ENCODE results near the gene IKZF2. TPM values are rescaled to one million over a fixed set of nuclear protein-coding genes. Genes with fewer than 3 reads are reported as not detected.

Gene IKZF2
- total RNA-seq, 2 donors from 2014 or later: 16.2 to 26.5 TPM

DNA sequence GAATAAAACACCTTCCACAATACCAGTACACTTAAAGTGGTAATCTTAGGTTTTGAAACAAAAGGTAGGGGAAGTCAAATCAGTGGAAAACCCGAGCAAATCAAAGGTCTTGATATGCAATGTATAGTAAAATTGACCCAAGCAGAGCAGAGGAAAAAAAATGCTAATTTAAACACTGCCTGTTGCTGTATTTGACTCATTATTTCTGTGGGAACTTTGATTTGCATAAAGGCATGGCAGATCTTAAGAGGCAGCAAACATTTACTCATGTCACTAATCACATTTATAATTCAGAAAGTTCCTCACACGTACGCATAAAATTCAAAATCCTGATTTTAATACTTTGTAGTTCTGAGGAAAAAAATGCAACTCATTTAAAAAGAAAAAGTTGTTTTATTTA lies 64.4 kb downstream of the IKZF2 start:
- DNase-seq (ENCODE audit: low spot score): no peak
- H3K27ac ChIP-seq: peak overlapping the region in 1 of 2 donors; percentile 19
- H3K36me3 ChIP-seq: no peaks in the 10 kb centered on the region
- no peaks in the 10 kb centered on the region for H3K9me3 ChIP-seq
- no peak for ATAC-seq (ENCODE audit: insufficient number of reproducible peaks, low FRiP score, low read depth)
- peaks cover 19 to 27% of the 10 kb centered on the region in 2 donors for H3K4me1 ChIP-seq (ENCODE audit: control insufficient read depth in 1 of 2, low read depth in 2 of 2)
- TF ChIP-seq, protein P1, sequence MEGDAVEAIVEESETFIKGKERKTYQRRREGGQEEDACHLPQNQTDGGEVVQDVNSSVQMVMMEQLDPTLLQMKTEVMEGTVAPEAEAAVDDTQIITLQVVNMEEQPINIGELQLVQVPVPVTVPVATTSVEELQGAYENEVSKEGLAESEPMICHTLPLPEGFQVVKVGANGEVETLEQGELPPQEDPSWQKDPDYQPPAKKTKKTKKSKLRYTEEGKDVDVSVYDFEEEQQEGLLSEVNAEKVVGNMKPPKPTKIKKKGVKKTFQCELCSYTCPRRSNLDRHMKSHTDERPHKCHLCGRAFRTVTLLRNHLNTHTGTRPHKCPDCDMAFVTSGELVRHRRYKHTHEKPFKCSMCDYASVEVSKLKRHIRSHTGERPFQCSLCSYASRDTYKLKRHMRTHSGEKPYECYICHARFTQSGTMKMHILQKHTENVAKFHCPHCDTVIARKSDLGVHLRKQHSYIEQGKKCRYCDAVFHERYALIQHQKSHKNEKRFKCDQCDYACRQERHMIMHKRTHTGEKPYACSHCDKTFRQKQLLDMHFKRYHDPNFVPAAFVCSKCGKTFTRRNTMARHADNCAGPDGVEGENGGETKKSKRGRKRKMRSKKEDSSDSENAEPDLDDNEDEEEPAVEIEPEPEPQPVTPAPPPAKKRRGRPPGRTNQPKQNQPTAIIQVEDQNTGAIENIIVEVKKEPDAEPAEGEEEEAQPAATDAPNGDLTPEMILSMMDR (IDR thresholded peaks at IDR 0.05): no peak
- no peaks in the 10 kb centered on the region for H3K27me3 ChIP-seq (replicated peaks; ENCODE audit: insufficient read depth)
- no peak overlapping the region for H3K4me3 ChIP-seq

DNA sequence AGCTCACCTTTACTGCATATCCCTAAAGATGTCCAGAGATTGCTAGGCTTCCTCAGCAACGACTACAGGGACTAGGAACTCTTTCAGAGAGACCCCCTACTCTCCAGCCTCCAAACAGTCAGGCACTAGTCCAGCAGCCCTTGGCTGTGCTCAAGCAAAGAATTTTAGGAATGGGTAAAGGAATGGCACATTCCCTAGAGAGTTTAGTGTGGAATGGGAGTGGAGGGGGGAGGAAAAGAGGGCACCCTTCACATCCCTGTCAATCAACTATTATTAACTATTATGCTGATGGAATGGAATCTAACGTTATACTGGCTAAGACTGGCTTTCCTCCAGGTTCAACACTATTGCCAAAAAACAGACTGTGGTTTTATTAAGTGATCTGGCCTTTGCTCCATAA lies 64.8 kb downstream of the IKZF2 start:
- TF ChIP-seq, protein P1 (IDR thresholded peaks at IDR 0.05): no peak
- Histone ChIP-seq H3K27ac (peak overlapping the region in 1 of 2 donors; percentile 1), H3K4me1 (ENCODE audit: control insufficient read depth in 1 of 2, low read depth in 2 of 2) (peaks cover 19 to 27% of the 10 kb centered on the region in 2 donors), H3K4me3 (no peak overlapping the region), H3K36me3 (no peaks in the 10 kb centered on the region), H3K27me3 (replicated peaks; ENCODE audit: insufficient read depth) (no peaks in the 10 kb centered on the region), H3K9me3 (no peaks in the 10 kb centered on the region)
- DNase-seq (ENCODE audit: low spot score) (no peak), ATAC-seq (ENCODE audit: insufficient number of reproducible peaks, low FRiP score, low read depth) (no peak)

DNA sequence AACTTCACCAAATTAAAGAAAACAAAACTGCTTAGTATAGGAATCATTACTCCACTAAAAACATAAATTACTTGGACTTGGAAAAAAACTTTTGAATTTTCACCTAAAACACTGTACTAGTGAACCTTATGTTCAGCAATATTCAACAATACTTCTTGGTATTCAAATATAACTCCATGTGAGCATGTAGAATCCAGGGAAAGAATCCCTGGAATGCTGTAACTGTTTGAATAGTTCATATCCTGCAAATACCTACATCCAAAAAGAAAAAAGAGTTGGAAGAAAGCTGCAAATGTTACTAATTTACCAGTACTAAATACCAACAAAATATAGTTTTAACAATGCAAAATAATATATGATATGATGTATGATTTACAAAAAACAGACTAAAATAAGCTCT lies 65.4 kb downstream of the IKZF2 start:
- Histone ChIP-seq H3K4me1 (ENCODE audit: control insufficient read depth in 1 of 2, low read depth in 2 of 2) (peaks cover 19 to 27% of the 10 kb centered on the region in 2 donors), H3K36me3 (no peaks in the 10 kb centered on the region), H3K27ac (peak overlapping the region in 1 of 2 donors; percentile 1), H3K27me3 (replicated peaks; ENCODE audit: insufficient read depth) (no peaks in the 10 kb centered on the region), H3K9me3 (no peaks in the 10 kb centered on the region), H3K4me3 (no peak overlapping the region)
- no peak for ATAC-seq (ENCODE audit: insufficient number of reproducible peaks, low FRiP score, low read depth)
- TF ChIP-seq, protein P1 (IDR thresholded peaks at IDR 0.05): no peak
- no peak for DNase-seq (ENCODE audit: low spot score)

DNA sequence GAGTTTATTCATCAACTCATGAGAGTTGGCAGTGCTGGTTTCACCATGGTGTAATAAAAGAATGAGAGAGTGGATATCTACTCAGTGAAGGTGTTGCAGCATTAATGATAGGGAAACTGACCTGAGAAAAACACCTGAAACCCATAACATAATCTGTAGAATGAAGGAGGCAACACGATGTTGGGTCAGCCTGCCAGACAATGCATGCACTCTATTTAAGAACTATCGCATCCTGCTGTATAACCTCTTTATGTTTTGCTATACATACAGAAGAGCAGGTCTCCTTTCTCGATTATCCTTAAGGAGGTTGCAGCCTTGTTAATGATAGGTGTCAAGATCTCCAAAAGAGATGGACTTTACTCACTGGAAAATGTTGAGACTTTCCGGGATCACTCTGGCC lies 65.9 kb downstream of the IKZF2 start:
- no peak overlapping the region for H3K4me3 ChIP-seq
- H3K27me3 ChIP-seq (replicated peaks; ENCODE audit: insufficient read depth): no peaks in the 10 kb centered on the region
- DNase-seq (ENCODE audit: low spot score): no peak
- ATAC-seq (ENCODE audit: insufficient number of reproducible peaks, low FRiP score, low read depth): no peak
- TF ChIP-seq, protein P1 (IDR thresholded peaks at IDR 0.05): no peak
- no peaks in the 10 kb centered on the region for H3K9me3 ChIP-seq
- H3K36me3 ChIP-seq: no peaks in the 10 kb centered on the region
- H3K4me1 ChIP-seq (ENCODE audit: control insufficient read depth in 1 of 2, low read depth in 2 of 2): peaks cover 19 to 27% of the 10 kb centered on the region in 2 donors
- no peak overlapping the region for H3K27ac ChIP-seq

DNA sequence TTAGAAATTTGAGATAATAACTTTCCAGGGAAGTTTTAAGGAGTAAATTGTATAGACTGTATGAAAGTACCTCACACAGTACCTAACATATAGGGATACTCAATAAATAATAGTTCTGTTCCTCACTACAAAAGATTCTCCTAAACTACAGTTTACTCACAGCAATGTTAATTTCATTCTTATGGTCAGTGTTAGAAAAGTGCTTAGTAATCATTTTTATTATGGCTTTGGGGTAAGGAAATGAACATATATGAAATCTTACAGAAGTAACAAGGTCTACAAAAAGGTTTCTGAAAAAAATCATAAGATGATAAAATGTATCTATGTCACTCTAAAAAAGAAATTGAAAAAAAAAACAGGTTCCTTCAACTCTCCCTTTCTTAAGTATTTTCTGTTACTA lies 67.2 kb downstream of the IKZF2 start:
- no peak for ATAC-seq (ENCODE audit: insufficient number of reproducible peaks, low FRiP score, low read depth)
- H3K27me3 ChIP-seq (replicated peaks; ENCODE audit: insufficient read depth): no peaks in the 10 kb centered on the region
- DNase-seq (ENCODE audit: low spot score): no peak
- TF ChIP-seq, protein P1 (IDR thresholded peaks at IDR 0.05): no peak
- H3K9me3 ChIP-seq: no peaks in the 10 kb centered on the region
- no peak overlapping the region for H3K4me3 ChIP-seq
- no peak overlapping the region for H3K27ac ChIP-seq
- peaks cover 19 to 25% of the 10 kb centered on the region in 2 donors for H3K4me1 ChIP-seq (ENCODE audit: control insufficient read depth in 1 of 2, low read depth in 2 of 2)
- H3K36me3 ChIP-seq: no peaks in the 10 kb centered on the region

All from thoracic aorta (tissue), 2 donors.